Daoy (cell line): ENCODE measurements around the gene SMYD3. TPM values are rescaled to one million over a fixed set of nuclear protein-coding genes. Genes with fewer than 3 reads are reported as not detected.

Experiments
- DNase-seq: peaks from one replicate; pipeline ENCODE4 v3.0.0-alpha.2; 2015; ENCODE audit warnings: low read depth
- total RNA-seq: library from RNA; depleted of rRNA; stranded (reverse); fragments of >200 nt; shearing (Covaris generic); gene quantifications from 2 replicates; pipeline ENCODE4 v1.2.3, GENCODE V29; 2014

SMYD3 gene
- total RNA-seq, 1 experiment from 2014 or later: 21.4 TPM

- DNase-seq: no peak
Measured at GRCh38 chr1:246275036-246275435, 232.0 kb downstream of the SMYD3 start.

DNA sequence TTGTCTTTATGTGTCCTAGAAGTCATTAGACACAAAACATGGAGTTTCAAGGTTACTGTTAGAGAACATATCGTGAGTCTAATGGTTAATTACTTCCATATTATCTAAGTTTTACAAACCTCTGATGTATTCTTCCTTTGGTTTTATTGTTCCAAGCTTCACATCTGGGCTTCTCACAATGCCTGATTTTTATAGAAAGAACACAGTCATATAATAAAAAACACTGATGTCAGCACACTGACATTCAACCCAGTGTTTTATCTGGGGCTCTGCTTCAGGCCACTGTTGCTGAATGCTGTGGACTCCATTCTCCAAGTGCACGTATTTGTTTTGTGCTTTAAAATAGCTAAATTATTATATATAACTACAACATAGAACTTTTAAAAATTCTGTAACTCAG is 232.9 kb downstream of the SMYD3 start:
- DNase-seq: no peak

GRCh38 chr1:246271516-246271915 is 235.6 kb downstream of the SMYD3 start:
- DNase-seq: no peak

DNA sequence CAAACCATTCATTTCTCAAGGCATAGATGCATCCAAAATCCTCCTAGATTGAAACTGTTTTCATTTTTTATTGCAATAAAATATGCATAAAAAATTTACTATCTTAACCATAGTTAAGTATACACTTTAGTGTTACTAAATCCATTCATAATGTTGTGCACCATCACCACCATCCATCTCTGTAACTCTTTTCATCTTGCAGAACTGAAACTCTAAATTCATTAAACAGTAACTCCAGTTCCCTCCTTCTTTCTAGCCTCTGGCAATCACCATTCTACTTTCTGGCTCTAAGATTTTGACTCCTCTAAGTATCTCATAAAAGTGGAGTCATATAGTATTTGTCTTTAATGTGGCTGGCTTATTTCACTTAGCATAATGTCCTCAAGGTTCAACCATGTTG is 236.8 kb downstream of the SMYD3 start:
- no peak for DNase-seq

DNA sequence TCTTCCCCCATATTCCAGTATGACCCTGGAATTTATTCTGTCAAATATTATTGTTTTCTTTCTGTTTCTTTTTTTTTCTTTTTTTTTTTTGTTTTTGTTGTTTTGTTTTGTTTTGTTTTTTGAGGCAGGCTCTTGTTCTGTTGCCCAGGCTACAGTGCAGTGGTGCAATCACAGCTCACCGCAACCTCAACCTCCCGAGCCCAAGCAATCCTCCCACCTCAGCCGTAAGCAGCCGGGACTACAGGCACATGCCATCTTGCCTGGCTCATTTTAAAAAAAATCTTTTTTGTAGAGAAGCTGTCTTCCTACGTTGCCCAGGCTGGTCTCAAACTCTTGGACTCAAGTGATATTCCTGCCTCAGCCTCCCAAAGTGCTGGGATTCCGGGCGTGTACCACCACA is 237.6 kb downstream of the SMYD3 start:
- DNase-seq: no peak

DNA sequence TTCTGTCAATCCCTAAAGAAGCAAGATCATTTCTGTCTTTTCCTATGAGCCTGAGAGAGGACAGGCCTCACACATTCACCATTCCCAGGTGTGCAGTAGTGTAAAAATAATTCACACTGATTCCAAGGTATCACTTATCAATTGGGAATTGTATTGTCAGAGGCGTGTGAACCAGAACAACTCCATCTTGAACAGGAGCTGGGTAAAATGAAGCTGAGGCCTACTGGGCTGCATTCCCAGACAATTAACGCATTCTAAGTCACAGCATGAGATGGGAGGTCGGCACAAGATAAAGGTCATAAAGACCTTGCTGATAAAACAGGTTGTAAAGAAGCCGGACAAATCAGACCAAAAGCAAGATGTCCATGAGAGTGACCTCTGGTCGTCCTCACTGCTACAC is 239.2 kb downstream of the SMYD3 start:
- DNase-seq: no peak

- no peak for DNase-seq
Measured at GRCh38 chr1:246267426-246267825, 239.7 kb downstream of the SMYD3 start.

DNA sequence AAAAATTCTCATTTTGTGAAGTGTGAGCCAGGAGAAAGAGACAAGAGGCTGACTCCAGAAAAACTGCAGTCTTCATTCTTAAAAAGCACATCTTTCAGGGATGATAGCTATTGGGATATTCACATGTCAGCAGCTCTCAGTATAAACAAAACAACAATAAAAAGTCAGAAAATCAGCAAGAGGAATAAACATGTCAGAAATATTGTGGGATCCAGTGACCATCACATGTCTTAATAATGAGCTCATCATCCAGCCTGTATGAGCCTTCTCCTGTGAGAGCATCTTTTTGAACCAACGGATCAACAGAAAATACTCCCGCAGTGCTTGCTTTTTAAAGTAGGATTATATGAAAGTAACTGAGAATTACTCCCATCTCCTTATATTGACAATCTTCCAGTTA is 241.6 kb downstream of the SMYD3 start:
- no peak for DNase-seq

- DNase-seq: no peak
Measured at GRCh38 chr1:246262281-246262680, 244.8 kb downstream of the SMYD3 start.

DNA sequence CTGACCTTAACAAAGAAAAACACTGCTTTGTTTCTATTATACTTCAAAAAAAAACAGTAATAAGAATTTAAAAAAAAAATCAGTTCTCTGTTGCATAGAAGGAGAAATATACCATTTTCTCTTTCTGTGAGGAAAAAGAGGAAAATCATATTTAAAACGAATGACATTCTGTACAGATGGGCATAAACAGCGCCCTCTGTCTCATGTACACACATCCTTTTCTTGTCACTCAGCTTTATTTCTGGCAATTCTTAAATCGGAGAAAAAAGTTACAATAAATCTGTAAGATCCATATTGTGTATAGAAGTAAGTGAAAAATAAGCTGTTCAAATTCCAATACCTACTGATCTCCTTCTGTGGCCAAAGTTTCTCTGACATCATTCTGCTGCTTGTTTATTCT is 245.4 kb downstream of the SMYD3 start:
- DNase-seq: no peak

DNA sequence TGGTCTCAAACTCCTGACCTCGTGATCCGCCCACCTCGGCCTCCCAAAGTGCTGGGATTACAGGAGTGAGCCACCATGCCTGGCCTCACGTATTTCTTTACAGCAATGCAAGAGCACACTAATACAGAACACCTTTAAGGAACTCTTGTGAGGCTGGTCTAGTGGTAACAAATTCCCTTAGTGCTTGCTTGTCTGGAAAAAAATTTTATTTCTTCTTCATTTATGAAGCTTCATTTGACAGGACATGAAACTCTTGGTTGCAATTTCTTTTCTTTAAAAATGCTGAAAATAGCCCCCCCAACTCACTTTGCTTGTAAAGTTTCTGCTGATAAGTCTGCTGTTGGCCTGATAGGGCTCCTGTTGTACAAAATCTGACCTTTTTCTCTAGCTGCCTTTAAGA is 248.8 kb downstream of the SMYD3 start:
- no peak for DNase-seq

DNA sequence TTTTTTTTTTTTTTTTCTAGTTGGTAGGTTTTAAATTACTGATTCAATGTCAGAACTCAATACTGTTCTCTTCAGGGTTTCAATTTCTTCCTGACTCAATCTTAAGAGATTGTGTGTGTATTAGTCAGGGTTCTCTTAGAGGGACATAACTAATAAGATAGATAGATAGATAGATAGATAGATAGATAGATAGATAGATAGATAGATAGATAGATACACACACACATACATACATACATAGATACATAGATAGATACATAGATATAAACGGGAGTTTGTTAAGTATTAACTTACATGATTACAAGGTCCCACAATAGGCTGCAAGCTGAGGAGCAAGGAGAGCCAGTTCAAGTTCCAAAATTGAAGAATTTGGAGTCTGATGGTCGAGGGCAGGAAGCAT is 251.3 kb downstream of the SMYD3 start:
- no peak for DNase-seq

DNA sequence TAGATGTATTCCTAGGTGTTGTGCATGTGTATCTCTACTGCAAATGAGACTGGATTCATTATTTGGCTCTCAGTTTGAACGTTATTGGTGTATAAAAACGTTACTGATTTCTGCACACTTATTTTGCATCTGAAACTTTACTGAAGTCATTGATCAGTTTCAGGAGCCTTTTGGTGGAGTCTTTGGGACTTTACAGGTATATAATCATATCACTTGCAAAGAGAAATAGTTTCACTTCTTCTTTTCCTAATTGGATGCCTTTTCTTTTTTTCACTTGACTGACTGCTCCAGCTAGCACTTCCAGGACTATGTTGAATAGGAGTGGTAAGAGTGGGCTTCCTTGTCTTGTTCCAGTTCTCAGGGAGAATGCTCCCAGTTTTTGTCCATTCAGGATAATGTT is 252.2 kb downstream of the SMYD3 start:
- no peak for DNase-seq

- DNase-seq: no peak
Measured at GRCh38 chr1:246246430-246246829, 260.6 kb downstream of the SMYD3 start.

DNA sequence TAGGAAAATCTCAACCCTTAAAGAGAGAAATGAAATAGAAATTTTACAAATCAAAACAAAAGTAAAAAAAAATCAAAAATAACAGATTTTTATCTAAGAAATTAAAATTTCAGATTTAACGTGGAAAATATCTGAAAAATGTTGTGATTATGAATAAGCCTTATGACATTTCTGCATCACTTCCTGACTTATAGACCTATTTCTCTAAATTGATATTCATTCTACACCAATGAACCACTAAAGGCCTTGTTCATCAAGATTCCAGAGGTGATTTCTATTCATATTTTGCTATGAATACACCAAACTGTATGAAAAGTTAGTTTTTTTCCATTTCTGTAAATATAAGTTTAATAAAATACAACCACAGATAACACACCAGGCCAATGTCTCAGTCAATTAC is 261.5 kb downstream of the SMYD3 start:
- DNase-seq: no peak

DNA sequence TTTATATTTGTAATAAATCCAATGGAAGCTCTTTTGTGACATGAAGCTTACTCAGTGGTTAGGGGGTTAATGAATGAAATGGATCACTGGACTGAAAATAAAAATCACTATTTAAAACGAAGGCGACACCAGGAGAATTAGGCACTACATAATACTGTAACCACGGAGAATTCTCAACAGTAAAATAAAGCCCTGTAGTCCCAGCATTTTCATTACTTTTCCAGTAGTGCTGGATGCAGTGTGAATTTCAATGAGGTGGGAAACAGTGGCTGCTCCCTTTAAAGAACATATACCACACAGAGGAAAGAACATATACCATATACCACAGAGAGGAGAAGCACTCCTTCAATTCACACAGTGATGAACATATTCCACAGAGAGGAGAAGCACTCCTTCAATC is 275.0 kb downstream of the SMYD3 start:
- DNase-seq: no peak

- DNase-seq: no peak
Measured at GRCh38 chr1:246226041-246226440, 281.0 kb downstream of the SMYD3 start.

DNA sequence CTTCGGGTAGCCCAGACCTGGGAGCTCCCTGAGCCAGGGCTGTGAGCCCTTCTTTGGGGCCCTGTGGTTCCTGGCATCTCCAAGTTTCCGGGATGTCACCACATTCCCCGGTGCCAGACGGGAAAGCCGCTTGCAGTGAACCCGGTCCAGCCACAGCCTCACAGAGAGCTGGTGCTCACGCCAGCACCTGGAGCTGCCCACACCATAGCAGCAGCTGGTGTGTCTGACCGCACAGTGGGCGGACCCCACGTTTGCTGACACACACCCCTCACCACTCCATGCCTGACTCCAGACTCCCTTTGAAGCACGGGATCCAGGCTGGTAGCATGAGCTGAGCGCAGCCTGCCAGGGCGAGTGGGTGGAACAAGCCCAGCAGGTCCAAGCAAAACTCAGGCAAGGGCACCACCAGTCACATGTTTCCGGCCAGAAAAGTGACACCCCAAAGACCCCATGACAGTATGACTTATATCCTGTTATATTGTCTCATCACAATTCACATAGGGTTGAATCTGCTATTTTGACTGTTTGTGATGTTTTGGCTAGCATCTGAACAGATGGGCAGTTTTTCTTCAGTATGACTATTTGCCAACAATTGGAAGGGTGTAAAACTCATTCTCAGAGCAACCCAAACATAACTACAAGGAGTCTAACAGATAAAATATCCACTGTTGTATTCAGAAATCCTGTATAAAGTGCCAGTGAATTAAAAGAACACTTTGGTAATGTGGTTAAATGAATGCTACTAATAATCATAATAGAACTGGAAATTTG is 285.4 kb downstream of the SMYD3 start:
- DNase-seq: no peak

- no peak for DNase-seq
Measured at GRCh38 chr1:246220495-246221065, 286.5 kb downstream of the SMYD3 start.

DNA sequence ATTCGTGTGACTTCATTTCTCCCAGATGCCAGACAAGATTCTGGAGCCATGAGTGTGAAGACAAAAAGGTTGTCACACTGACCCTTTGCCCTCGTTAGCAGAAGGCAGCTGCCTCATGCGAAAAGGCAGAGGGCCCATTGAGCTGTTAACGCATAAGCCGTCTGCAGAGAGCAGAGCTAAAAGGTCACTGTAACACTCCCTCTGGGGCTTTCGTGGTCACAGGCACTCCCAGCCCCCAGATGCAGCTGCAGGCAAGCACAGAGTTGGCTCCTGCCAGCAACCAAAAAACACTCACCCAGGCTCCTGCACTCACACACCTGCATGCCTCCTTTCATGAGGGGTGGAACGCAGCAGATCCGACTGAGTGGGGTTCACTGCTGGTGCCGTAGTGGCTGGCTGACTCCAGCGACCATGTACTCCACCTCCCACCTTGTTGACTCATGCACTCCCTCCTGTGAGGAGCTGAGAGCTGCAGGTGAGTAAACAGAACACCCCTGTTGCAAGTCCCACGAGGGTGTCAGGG is 287.5 kb downstream of the SMYD3 start:
- no peak for DNase-seq

- no peak for DNase-seq
Measured at GRCh38 chr1:246218686-246219085, 288.4 kb downstream of the SMYD3 start.

- DNase-seq: no peak
Measured at GRCh38 chr1:246216906-246217305, 290.2 kb downstream of the SMYD3 start.

DNA sequence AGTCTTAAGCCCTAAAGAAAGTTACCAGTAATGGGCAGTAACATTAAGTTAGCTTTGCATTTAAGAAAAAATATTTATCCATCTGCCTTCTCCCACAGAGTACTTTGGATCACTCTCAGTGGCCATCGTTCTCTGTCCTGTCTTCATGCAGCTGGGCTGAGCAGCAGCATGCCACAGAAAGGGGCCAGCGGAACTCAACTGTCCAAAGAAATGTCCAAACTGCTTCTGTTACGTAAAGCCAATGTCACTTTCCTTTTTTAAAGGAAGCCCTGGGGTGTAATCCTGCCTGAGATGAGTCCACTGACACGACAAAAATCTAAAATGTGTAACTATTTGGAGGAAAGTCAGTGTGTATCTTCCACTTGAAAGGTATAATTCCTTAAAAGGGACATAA is 291.6 kb downstream of the SMYD3 start:
- no peak for DNase-seq
